ENCODE results near the gene CPSF4L.

GRCh38 chr17:73291260-73291801, 29.7 kb upstream of the CPSF4L start:
- TF ChIP-seq KLF16 (tag by site-specific recombination; IDR thresholded peaks at IDR 0.05) (no peak), ELK4 (IDR thresholded peaks at IDR 0.05; ENCODE audit: borderline replicate concordance, low read depth, low read length) (no peak), CTCF (tag by site-specific recombination; IDR thresholded peaks at IDR 0.05) (no peak)
